ENCODE data around the gene ZNF516. TPM values are rescaled to one million over a fixed set of nuclear protein-coding genes. Genes with fewer than 3 reads are reported as not detected.

Gene ZNF516
- total RNA-seq, 4 donors from 2014 or later = 20.5 to 55.4 (median 22.4) TPM

- Histone ChIP-seq H3K4me1 (peaks cover 20% of the 10 kb centered on the region), H3K36me3 (peaks cover 17% of the 10 kb centered on the region), H3K27ac (no peak overlapping the region), H3K4me3 (no peak overlapping the region), H3K9me3 (no peaks in the 10 kb centered on the region), H3K27me3 (no peaks in the 10 kb centered on the region)
- TF ChIP-seq POLR2AphosphoS5 (IDR thresholded peaks at IDR 0.05) = no peak
- TF ChIP-seq EP300 (IDR thresholded peaks at IDR 0.05) = no peak
- TF ChIP-seq CTCF (IDR thresholded peaks at IDR 0.05) = no peak
- TF ChIP-seq POLR2A (IDR thresholded peaks at IDR 0.05) = no peak
- WGBS = 94% methylated on average over 23 of the region's 25 CpGs
- no peak for DNase-seq (ENCODE audit: low spot score in 2 of 2)
Measured at GRCh38 chr18:76432970-76433767, 61.9 kb downstream of the ZNF516 start.

- no peak for TF ChIP-seq EP300 (IDR thresholded peaks at IDR 0.05)
- TF ChIP-seq POLR2AphosphoS5 (IDR thresholded peaks at IDR 0.05) = no peak
- no peak for TF ChIP-seq POLR2A (IDR thresholded peaks at IDR 0.05)
- no peak for TF ChIP-seq CTCF (IDR thresholded peaks at IDR 0.05)
- no peak overlapping the region for H3K4me3 ChIP-seq
- WGBS = 95% methylated on average over 10 of the region's 10 CpGs
- H3K36me3 ChIP-seq = peaks cover 17% of the 10 kb centered on the region
- DNase-seq (ENCODE audit: low spot score in 2 of 2) = no peak
- H3K4me1 ChIP-seq = peaks cover 20% of the 10 kb centered on the region
- no peaks in the 10 kb centered on the region for H3K9me3 ChIP-seq
- no peaks in the 10 kb centered on the region for H3K27me3 ChIP-seq
- no peak overlapping the region for H3K27ac ChIP-seq
Measured at GRCh38 chr18:76432274-76432755, 62.7 kb downstream of the ZNF516 start.

GRCh38 chr18:76431437-76432273, 63.4 kb downstream of the ZNF516 start:
- H3K27ac ChIP-seq = no peak overlapping the region
- TF ChIP-seq CTCF (IDR thresholded peaks at IDR 0.05) (no peak), POLR2AphosphoS5 (IDR thresholded peaks at IDR 0.05) (no peak), POLR2A (IDR thresholded peaks at IDR 0.05) (no peak), EP300 (IDR thresholded peaks at IDR 0.05) (no peak)
- H3K9me3 ChIP-seq = no peaks in the 10 kb centered on the region
- WGBS = 89% methylated on average over 27 of the region's 29 CpGs
- DNase-seq (ENCODE audit: low spot score in 2 of 2) = no peak
- no peak overlapping the region for H3K4me3 ChIP-seq
- peaks cover 17% of the 10 kb centered on the region for H3K36me3 ChIP-seq
- no peaks in the 10 kb centered on the region for H3K27me3 ChIP-seq
- H3K4me1 ChIP-seq = peaks cover 20% of the 10 kb centered on the region

- Histone ChIP-seq H3K4me3 (no peak overlapping the region), H3K27ac (no peak overlapping the region), H3K27me3 (no peaks in the 10 kb centered on the region), H3K9me3 (no peaks in the 10 kb centered on the region), H3K36me3 (peaks cover 17% of the 10 kb centered on the region), H3K4me1 (peaks cover 24% of the 10 kb centered on the region)
- no peak for DNase-seq (ENCODE audit: low spot score in 2 of 2)
- TF ChIP-seq CTCF (IDR thresholded peaks at IDR 0.05) (no peak), POLR2A (IDR thresholded peaks at IDR 0.05) (no peak), POLR2AphosphoS5 (IDR thresholded peaks at IDR 0.05) (no peak), EP300 (IDR thresholded peaks at IDR 0.05) (no peak)
- WGBS = 47% methylated on average over 4 of the region's 4 CpGs
Measured at GRCh38 chr18:76430636-76431035, 64.4 kb downstream of the ZNF516 start.
